Measurements from ENCODE around the gene DHX30.

DHX30 gene

DNA sequence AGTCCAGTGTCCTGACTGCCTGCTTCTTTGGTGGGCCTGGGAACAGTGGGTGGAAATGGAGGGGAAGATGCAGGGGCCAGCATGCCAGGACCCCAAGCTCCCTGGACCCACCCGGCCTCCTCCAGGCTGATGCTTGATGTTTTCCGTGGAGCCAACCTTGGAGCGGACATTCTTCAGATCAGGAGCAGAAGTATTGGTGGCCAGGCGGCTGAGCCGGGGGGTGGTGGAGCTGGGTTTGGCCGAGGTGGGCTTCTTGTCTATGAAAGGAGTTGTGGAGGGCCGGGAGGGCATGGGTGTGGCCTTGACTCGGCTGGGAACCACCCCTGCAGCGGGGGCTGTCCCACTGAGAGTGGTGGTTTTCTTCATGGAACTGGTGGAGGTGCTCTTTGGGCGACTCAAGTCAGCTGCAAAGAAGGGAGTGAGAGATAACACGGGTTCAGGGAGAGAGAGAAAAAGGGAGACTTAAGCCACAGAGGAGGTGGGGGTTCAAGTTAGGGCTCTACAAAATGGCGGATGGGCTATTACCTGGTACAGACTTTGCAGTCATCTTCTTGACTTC, 67.8 kb downstream of the DHX30 start:
- H3K4me3 ChIP-seq (ENCODE audit: low read length), result no peak overlapping the region
- DNase-seq (ENCODE audit: low read depth), result no peak
- TF ChIP-seq, protein P1, sequence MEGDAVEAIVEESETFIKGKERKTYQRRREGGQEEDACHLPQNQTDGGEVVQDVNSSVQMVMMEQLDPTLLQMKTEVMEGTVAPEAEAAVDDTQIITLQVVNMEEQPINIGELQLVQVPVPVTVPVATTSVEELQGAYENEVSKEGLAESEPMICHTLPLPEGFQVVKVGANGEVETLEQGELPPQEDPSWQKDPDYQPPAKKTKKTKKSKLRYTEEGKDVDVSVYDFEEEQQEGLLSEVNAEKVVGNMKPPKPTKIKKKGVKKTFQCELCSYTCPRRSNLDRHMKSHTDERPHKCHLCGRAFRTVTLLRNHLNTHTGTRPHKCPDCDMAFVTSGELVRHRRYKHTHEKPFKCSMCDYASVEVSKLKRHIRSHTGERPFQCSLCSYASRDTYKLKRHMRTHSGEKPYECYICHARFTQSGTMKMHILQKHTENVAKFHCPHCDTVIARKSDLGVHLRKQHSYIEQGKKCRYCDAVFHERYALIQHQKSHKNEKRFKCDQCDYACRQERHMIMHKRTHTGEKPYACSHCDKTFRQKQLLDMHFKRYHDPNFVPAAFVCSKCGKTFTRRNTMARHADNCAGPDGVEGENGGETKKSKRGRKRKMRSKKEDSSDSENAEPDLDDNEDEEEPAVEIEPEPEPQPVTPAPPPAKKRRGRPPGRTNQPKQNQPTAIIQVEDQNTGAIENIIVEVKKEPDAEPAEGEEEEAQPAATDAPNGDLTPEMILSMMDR (conservative IDR thresholded peaks at IDR 0.05; ENCODE audit: low read length), result no peak

DNA sequence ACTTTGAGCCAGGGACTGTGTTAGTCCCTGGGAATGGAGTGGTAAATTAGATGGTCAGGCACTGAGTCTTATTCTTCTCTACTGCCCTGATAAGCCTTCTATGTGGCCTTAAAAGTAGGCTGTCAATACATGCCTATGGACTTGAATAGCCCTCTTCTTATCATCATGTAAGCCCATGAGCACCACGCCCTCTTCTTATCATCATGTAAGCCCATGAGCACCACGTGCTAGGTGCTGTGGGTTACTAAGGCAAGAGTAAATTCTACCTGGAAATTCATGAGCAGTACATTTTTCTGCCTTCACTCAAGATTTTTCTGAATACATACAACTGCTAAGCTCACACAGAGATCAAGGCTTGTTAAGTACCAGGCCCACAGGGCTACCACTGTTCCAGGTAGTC, 68.5 kb downstream of the DHX30 start:
- no peak for DNase-seq (ENCODE audit: low read depth)

DNA sequence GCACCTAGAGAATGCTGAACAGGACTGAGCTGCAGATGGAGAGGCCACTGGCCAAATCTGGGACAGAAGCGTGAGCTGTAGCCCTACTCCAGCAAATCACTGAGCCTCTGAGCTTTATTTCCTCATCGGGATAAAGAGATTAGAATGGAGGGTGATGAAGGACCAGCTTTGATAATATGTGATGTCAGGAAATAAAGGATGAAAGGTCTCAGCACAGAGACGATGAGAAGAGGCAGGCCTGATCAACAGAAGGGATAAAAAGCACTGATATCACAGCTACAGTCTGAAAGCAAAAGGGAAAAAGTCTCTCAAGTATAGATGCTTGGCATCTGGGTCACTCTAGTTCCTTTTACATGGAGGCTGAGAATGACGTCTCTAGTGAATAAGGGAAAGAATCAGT, 70.0 kb downstream of the DHX30 start:
- TF ChIP-seq, protein P1 (conservative IDR thresholded peaks at IDR 0.05; ENCODE audit: low read length), result no peak
- no peak for DNase-seq (ENCODE audit: low read depth)
- H3K4me3 ChIP-seq (ENCODE audit: low read length), result no peak overlapping the region

More for the DNA sequence above, 68.5 kb downstream of the DHX30 start:
- TF ChIP-seq, protein P1 (conservative IDR thresholded peaks at IDR 0.05; ENCODE audit: low read length), result no peak
- H3K4me3 ChIP-seq (ENCODE audit: low read length), result no peak overlapping the region

- no peak overlapping the region for H3K4me3 ChIP-seq (ENCODE audit: low read length)
- no peak for DNase-seq (ENCODE audit: low read depth)
- TF ChIP-seq, protein P1 (conservative IDR thresholded peaks at IDR 0.05; ENCODE audit: low read length), result no peak
These were observed 71.5 kb downstream of the DHX30 start for GRCh38 chr3:47874438-47874837.

DNA sequence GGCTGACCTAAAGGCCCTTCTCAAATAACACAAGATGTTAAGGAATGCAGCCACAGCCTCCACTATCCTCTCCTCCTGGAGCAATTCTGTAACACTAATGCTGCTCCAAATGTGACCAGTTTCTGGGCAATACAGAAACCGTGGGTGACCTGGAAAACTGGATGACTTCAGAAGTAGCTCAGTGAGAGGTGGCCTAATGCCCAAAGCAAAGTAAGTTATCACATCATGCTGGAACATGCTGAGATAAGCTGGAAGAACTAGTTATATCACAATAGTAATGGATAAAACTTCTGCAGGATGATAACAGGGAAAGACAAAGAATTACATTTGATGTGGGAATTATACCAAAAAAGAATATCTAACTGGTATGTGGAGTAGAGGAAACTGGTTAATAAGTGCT, 72.0 kb downstream of the DHX30 start:
- no peak overlapping the region for H3K4me3 ChIP-seq (ENCODE audit: low read length)
- TF ChIP-seq, protein P1 (conservative IDR thresholded peaks at IDR 0.05; ENCODE audit: low read length), result no peak
- no peak for DNase-seq (ENCODE audit: low read depth)

GRCh38 chr3:47877290-47877689, 74.4 kb downstream of the DHX30 start:
- H3K4me3 ChIP-seq (ENCODE audit: low read length), result no peak overlapping the region
- no peak for DNase-seq (ENCODE audit: low read depth)
- TF ChIP-seq, protein P1 (conservative IDR thresholded peaks at IDR 0.05; ENCODE audit: low read length), result no peak

- H3K4me3 ChIP-seq (ENCODE audit: low read length), result no peak overlapping the region
- TF ChIP-seq, protein P1 (conservative IDR thresholded peaks at IDR 0.05; ENCODE audit: low read length), result no peak
- DNase-seq (ENCODE audit: low read depth), result no peak
These were observed 74.8 kb downstream of the DHX30 start for GRCh38 chr3:47877719-47878118.

Measured in AG10803 (cell line).